SK-N-SH (cell line): ENCODE data around the gene SLC1A3. TPM values are rescaled to one million over a fixed set of nuclear protein-coding genes. Genes with fewer than 3 reads are reported as not detected.

Source experiments
- CTCF ChIA-PET: fragments of 300-600, 350-600 bp; formaldehyde crosslinking; extraction: SDS; loops from one replicate; lab custom pipeline; 2021; lab: Yijun Ruan, JAX
- POLR2A ChIA-PET: fragments of 350-600 bp; sonication (Branson Sonifier 250); formaldehyde crosslinking; extraction: SDS; loops from one replicate; lab custom pipeline; 2020; ENCODE audit warnings: antibody characterized with exemption, inconsistent platforms; lab: Yijun Ruan, JAX
- DNase-seq: peaks from one replicate; pipeline ENCODE4 v3.0.0; 2012
- H2AFZ ChIP-seq: fragments of 200-600 bp; sonication (generic); 2 replicates; pipeline ENCODE4 v1.8.1; 2016; ENCODE audit warnings: antibody characterized with exemption, mild to moderate bottlenecking, low read depth
- H3F3A ChIP-seq: fragments of 200-600 bp; sonication (generic); replicated peaks from 2 replicates; pipeline ENCODE3; 2016; ENCODE audit warnings: antibody characterized with exemption, mild to moderate bottlenecking; ENCODE audit not compliant: insufficient read depth
- H3K27ac ChIP-seq, 2 experiments: fragments of 200-500 bp in 1 of 2; fragments of 200-600 bp in 1 of 2; sonication (Bioruptor generic) in 1 of 2; sonication (generic), shearing (Covaris generic) in 1 of 2; 2 replicates each; pipeline versions ENCODE4 v1.5.1 to v1.6.1; 2014 to 2016; ENCODE audit warnings: low read depth in 2 of 2, inconsistent platforms in 1 of 2, low read length in 1 of 2, mild to moderate bottlenecking in 1 of 2, mixed read lengths in 1 of 2
- H3K27me3 ChIP-seq: fragments of 200-600 bp; sonication (generic), shearing (Covaris generic); 2 replicates; pipeline ENCODE4 v1.6.1; 2016; ENCODE audit warnings: mixed run types; ENCODE audit not compliant: insufficient read depth
- H3K36me3 ChIP-seq, 2 experiments: fragments of 200-500 bp in 1 of 2; fragments of 200-600 bp in 1 of 2; sonication (Bioruptor generic) in 1 of 2; sonication (generic) in 1 of 2; replicated peaks in 1 of 2; 2 replicates each; pipeline versions ENCODE3 to v1.5.1; 2014 to 2016; ENCODE audit warnings: low read length in 1 of 2, mild to moderate bottlenecking in 1 of 2; ENCODE audit not compliant: insufficient read depth in 2 of 2, control insufficient read depth in 1 of 2
- H3K4me1 ChIP-seq, 2 experiments: fragments of 200-500 bp in 1 of 2; fragments of 200-600 bp in 1 of 2; sonication (Bioruptor generic) in 1 of 2; sonication (generic), shearing (Covaris generic) in 1 of 2; 2 replicates each; pipeline versions ENCODE4 v1.5.1 to v1.6.1; 2014 to 2016; ENCODE audit warnings: low read depth in 1 of 2, low read length in 1 of 2, mixed run types in 1 of 2; ENCODE audit not compliant: insufficient read depth in 2 of 2, control insufficient read depth in 1 of 2
- H3K4me2 ChIP-seq: fragments of 200-600 bp; sonication (generic), shearing (Covaris generic); 2 replicates; pipeline ENCODE4 v1.6.1; 2017; ENCODE audit warnings: mixed run types
- H3K4me3 ChIP-seq, 2 experiments: fragments of 200-500 bp in 1 of 2; fragments of 200-600 bp in 1 of 2; sonication (Bioruptor generic) in 1 of 2; sonication (generic), shearing (Covaris generic) in 1 of 2; 2 replicates each; pipeline versions ENCODE4 v1.5.1 to v1.8.1; 2014 to 2016; ENCODE audit warnings: low read depth in 2 of 2, inconsistent platforms in 1 of 2, low read length in 1 of 2, mild to moderate bottlenecking in 1 of 2, mixed read lengths in 1 of 2, moderate library complexity in 1 of 2
- H3K79me2 ChIP-seq: fragments of 200-600 bp; sonication (generic); 2 replicates; pipeline ENCODE4 v1.8.1; 2017; ENCODE audit warnings: mild to moderate bottlenecking; ENCODE audit not compliant: insufficient read depth
- H3K9ac ChIP-seq: fragments of 200-600 bp; sonication (generic); 2 replicates; pipeline ENCODE4 v1.6.1; 2017; ENCODE audit warnings: mixed run types
- H3K9me2 ChIP-seq: fragments of 200-600 bp; sonication (generic); 2 replicates; pipeline ENCODE4 v1.6.1; 2017; ENCODE audit warnings: mixed run types
- H3K9me3 ChIP-seq: fragments of 200-600 bp; sonication (generic); 2 replicates; pipeline ENCODE4 v1.6.1; 2017; ENCODE audit warnings: mixed run types, mild to moderate bottlenecking, moderate library complexity
- H4K20me1 ChIP-seq: fragments of 200-600 bp; sonication (generic); 2 replicates; pipeline ENCODE4 v1.6.1; 2017; ENCODE audit warnings: mild to moderate bottlenecking, mixed run types; ENCODE audit not compliant: insufficient read depth
- CHD2 ChIP-seq: fragments of 150-350 bp; IDR thresholded peaks from 2 replicates; pipeline ENCODE4 v1.6.1; 2018; ENCODE audit warnings: low read length; ENCODE audit not compliant: partially characterized antibody
- ELF1 ChIP-seq: IDR thresholded peaks from 2 replicates; pipeline ENCODE4 v1.4.0; 2012
- EP300 ChIP-seq, 2 experiments: IDR thresholded peaks; 2 replicates each; pipeline versions ENCODE4 v1.4.0 to v1.6.1; 2012; ENCODE audit warnings: borderline replicate concordance in 1 of 2, low read depth in 1 of 2, low read length in 1 of 2
- FOSL2 ChIP-seq: IDR thresholded peaks from 2 replicates; pipeline ENCODE4 v1.4.0; 2012; ENCODE audit warnings: low read depth, mild to moderate bottlenecking, moderate library complexity, borderline replicate concordance
- GABPA ChIP-seq: IDR thresholded peaks from 2 replicates; pipeline ENCODE4 v1.4.0; 2012; ENCODE audit warnings: low read depth, mild to moderate bottlenecking
- GATA2 ChIP-seq: sonication (generic); formaldehyde crosslinking; IDR thresholded peaks from 2 replicates; pipeline ENCODE4 v1.5.0; 2020; ENCODE audit warnings: mild to moderate bottlenecking, missing genetic modification reagents
- JUND ChIP-seq: IDR thresholded peaks from 2 replicates; pipeline ENCODE4 v1.4.0; 2012
- MEF2A ChIP-seq: IDR thresholded peaks from 2 replicates; pipeline ENCODE4 v1.4.0; 2012; ENCODE audit warnings: low read depth, borderline replicate concordance
- NRF1 ChIP-seq: IDR thresholded peaks from 2 replicates; pipeline ENCODE4 v1.6.1; 2012; ENCODE audit warnings: low read depth, mild to moderate bottlenecking, low read length
- PBX3 ChIP-seq: IDR thresholded peaks from 2 replicates; pipeline ENCODE4; 2012
- POLR2AphosphoS5 ChIP-seq: IDR thresholded peaks from 2 replicates; pipeline ENCODE4 v1.6.1; 2012; ENCODE audit warnings: low read depth, low read length
- RAD21 ChIP-seq: IDR thresholded peaks from 2 replicates; pipeline ENCODE4 v1.6.1; 2012; ENCODE audit warnings: mild to moderate bottlenecking, low read length
- RCOR1 ChIP-seq: fragments of 150-350 bp; IDR thresholded peaks from 2 replicates; pipeline ENCODE4 v1.6.1; 2017; ENCODE audit warnings: antibody characterized with exemption, low read length
- REST ChIP-seq: IDR thresholded peaks from 2 replicates; pipeline ENCODE4 v1.6.1; 2012; ENCODE audit warnings: mild to moderate bottlenecking, low read depth, low read length, moderate library complexity
- RFX5 ChIP-seq: IDR thresholded peaks from 2 replicates; pipeline ENCODE4 v1.6.1; 2012; ENCODE audit warnings: mild to moderate bottlenecking, improper control_type of control experiment, low read length
- YY1 ChIP-seq: IDR thresholded peaks from 2 replicates; pipeline ENCODE4 v1.4.0; 2012; ENCODE audit warnings: low read depth, mild to moderate bottlenecking
- WGBS: methylation state at CpG from one replicate; pipeline ENCODE4 v1.1.6; 2017; ENCODE audit warnings: low lambda C conversion rate; 5-methylcytosine and 5-hydroxymethylcytosine counted together
- polyA plus RNA-seq, 3 experiments: library from polyadenylated mRNA; depleted of rRNA; stranded (reverse); fragments of >200 nt; gene quantifications; 2 replicates each; pipeline ENCODE4 v1.2.3, GENCODE V29; 2012
- TF ChIP-seq, protein P1 (sequence below): IDR thresholded peaks from 2 replicates; pipeline ENCODE4 v1.4.0; 2012; ENCODE audit warnings: low read depth, borderline replicate concordance
- TF ChIP-seq, protein P2 (sequence below): fragments of 150-350 bp; IDR thresholded peaks from 2 replicates; pipeline ENCODE4 v1.6.1; 2017; ENCODE audit warnings: antibody characterized with exemption, low read length, low read depth, borderline replicate concordance

The SLC1A3 gene
- polyA plus RNA-seq, 1 of the 3 experiments (the other 2 are of a cell fraction): not detected

DNA sequence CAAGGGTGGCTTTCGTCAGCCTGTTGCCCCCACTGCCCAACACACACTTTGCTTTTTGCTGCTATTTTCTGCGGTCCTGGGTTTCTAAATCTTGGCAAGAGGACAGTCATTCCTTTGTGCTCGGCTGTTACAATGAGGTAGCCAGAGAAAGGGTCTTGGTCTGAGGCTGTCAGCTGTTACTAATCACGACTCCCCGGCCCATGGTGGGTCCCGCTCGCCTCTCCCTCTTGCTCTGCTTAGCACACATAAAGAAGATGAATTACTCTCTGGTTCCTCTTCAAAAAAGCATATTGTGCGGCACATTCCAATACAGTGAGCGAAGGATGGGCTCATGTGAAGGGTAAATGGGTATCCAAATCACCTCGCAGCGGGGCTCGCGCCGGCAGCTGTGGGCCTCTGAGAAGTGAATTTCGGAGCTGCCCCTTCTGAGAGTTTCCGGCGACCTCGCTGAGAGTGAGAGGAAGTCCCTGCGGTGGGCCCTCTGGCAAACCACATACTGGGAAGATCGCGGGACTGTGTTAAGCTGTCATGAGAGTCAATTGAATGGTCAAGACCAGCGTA lies 56.0 kb downstream of the SLC1A3 start (continued):
- TF ChIP-seq YY1: no peak
- TF ChIP-seq, protein P1, sequence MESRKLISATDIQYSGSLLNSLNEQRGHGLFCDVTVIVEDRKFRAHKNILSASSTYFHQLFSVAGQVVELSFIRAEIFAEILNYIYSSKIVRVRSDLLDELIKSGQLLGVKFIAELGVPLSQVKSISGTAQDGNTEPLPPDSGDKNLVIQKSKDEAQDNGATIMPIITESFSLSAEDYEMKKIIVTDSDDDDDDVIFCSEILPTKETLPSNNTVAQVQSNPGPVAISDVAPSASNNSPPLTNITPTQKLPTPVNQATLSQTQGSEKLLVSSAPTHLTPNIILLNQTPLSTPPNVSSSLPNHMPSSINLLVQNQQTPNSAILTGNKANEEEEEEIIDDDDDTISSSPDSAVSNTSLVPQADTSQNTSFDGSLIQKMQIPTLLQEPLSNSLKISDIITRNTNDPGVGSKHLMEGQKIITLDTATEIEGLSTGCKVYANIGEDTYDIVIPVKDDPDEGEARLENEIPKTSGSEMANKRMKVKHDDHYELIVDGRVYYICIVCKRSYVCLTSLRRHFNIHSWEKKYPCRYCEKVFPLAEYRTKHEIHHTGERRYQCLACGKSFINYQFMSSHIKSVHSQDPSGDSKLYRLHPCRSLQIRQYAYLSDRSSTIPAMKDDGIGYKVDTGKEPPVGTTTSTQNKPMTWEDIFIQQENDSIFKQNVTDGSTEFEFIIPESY: no peak

DNA sequence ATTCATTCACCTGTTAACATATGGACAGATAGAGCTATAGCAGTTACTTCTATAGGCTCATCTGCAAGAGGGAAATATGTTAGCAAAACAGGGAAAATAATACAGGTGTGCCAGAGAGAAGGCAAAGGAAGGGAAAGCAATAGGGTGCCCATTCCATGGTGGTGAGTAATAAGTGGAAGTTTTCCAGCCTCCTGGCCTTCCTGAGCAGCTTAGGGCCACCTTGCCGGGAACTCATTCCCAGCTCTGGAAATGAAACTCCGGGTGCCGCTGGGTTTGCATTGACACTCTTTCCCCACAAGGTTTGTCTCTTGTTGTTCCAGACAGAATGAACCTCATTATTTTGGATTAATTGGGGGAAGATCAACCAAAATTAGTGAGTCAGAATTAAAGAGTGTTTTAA lies 58.4 kb downstream of the SLC1A3 start:
- TF ChIP-seq RFX5 (no peak), FOSL2 (no peak), PBX3 (no peak), ELF1 (no peak), CHD2 (no peak), RCOR1 (no peak), REST (no peak), EP300 (IDR thresholded peaks at IDR 0.05; ENCODE audit: borderline replicate concordance in 1 of 2, low read depth in 1 of 2, low read length in 1 of 2) (no peak), NRF1 (no peak), RAD21 (no peak), GATA2 (CRISPR knock-in tag) (no peak), MEF2A (no peak), JUND (no peak), GABPA (no peak), POLR2AphosphoS5 (no peak)
- TF ChIP-seq, protein P2, sequence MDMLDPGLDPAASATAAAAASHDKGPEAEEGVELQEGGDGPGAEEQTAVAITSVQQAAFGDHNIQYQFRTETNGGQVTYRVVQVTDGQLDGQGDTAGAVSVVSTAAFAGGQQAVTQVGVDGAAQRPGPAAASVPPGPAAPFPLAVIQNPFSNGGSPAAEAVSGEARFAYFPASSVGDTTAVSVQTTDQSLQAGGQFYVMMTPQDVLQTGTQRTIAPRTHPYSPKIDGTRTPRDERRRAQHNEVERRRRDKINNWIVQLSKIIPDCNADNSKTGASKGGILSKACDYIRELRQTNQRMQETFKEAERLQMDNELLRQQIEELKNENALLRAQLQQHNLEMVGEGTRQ: no peak
- TF ChIP-seq, protein P1: no peak
- no peak overlapping the region for H3K9ac ChIP-seq
- no peak overlapping the region for H3K4me2 ChIP-seq
- DNase-seq: no peak
- H3K27ac ChIP-seq: no peak overlapping the region
- no peaks in the 10 kb centered on the region for H4K20me1 ChIP-seq
- no peaks in the 10 kb centered on the region for H3K9me3 ChIP-seq
- H3K36me3 ChIP-seq: no peaks in the 10 kb centered on the region
- peaks cover 25% of the 10 kb centered on the region; the same call in 1 of the 2 replicates for H3K27me3 ChIP-seq
- no peaks in the 10 kb centered on the region for H3K9me2 ChIP-seq
- H2AFZ ChIP-seq: no peak overlapping the region
- H3K4me3 ChIP-seq: no peak overlapping the region
- no peaks in the 10 kb centered on the region for H3K4me1 ChIP-seq
- H3K79me2 ChIP-seq: no peaks in the 10 kb centered on the region
- POLR2A ChIA-PET: no interaction called here
- no peaks in the 10 kb centered on the region for H3F3A ChIP-seq
- 52% methylated on average over 3 of the region's 3 CpGs for WGBS
- CTCF ChIA-PET: no interaction called here
